Fibroblast of skin of right biceps (primary cell): ENCODE results near the gene TSPAN2.
A peak's percentile ranks its signal among the peaks of the same experiment; 100 is the strongest.

Experiments
- DNase-seq: peaks from one replicate; pipeline ENCODE4 v3.0.0-alpha.2; 2013

The TSPAN2 gene

GRCh38 chr1:115089420-115090185 is at the start of gene TSPAN2:
Gene TSPAN2 (minus strand): TSS chr1:115089503. CDS start chr1:115089432, 71 bp downstream.
- DNase-seq: no peak

DNA sequence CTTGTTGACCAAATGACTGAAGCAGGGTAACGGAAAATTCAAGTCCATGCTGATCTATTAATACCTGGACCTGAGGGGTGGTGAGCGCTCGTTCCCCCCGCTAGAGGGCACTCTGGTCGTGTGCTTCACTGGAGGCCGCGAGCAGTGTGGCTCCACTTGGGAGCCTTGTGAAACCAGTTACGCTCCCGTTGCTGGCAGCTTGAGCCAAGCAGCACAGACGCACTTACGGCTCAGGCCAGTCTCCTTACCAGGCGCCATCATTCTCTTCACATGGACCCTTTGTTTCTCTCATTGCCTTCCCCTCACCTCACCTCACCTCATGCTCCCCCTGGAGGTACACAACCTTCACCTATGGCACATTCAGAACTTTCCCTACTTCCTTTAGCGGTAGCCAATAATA is 49.7 kb upstream of the TSPAN2 start:
- DNase-seq: peak; percentile 93

GRCh38 chr1:115138271-115138670 is 49.0 kb upstream of the TSPAN2 start:
- no peak for DNase-seq

DNA sequence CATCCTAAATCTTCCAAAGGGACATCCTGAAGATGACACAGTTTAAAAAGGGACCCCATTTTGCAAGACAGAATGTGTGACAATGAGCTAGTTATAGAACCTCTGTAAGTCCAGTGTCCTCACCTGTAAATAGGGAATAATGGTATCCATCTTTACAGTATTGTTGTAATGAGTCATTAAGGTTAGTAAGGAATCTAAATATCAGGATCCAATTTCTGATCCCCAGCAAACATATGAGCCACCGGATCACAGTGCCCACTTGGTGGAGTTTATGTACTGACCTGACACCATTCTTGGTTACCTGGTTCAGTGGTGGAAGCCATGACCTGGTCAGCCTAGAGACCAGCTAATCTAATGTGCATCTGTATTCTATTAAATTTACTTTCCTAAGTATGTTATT is 47.9 kb upstream of the TSPAN2 start:
- DNase-seq: no peak

GRCh38 chr1:115136706-115137105 is 47.4 kb upstream of the TSPAN2 start:
- no peak for DNase-seq

DNA sequence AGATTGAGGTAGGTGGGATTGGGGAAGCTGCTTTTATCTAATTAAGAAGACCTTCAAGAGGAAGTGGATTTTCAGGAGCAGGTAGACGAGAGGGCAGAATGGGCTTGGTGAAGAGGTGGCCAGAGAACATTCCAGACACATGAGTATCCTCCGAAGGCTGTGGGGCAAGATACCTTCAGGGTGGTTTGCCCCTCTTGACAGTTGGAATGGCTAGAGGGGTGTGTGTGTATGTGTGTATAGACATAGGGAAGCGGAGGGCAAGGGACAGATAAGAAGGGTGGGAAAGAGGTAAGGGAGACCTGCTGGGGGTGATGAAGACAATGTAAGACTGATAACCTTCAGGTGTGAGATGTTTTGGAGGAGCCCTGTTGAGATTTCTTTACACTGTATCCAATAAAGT is 46.8 kb upstream of the TSPAN2 start:
- DNase-seq: no peak

DNA sequence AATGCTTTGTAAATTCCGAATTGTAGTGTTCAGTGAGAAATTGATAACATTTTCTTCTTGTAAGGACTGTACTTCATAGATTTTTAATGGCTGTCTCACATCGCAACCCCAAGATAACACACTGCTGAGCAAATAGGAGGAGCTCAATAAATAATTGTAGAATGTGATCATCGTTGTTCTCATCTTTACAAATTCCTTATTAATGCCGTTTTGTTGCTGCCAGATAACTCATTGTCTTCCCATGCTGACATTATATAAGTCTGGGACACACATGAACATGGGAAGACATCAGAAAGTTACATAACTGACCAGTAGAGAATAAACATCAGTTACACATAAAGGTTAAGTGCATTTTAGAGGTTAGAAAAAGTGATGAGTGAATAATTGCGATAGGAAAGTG is 46.4 kb upstream of the TSPAN2 start:
- peak; percentile 86 for DNase-seq

GRCh38 chr1:115134850-115135480 is 45.7 kb upstream of the TSPAN2 start:
- peak; percentile 96 for DNase-seq

GRCh38 chr1:115134231-115134630 is 44.9 kb upstream of the TSPAN2 start:
- no peak for DNase-seq

DNA sequence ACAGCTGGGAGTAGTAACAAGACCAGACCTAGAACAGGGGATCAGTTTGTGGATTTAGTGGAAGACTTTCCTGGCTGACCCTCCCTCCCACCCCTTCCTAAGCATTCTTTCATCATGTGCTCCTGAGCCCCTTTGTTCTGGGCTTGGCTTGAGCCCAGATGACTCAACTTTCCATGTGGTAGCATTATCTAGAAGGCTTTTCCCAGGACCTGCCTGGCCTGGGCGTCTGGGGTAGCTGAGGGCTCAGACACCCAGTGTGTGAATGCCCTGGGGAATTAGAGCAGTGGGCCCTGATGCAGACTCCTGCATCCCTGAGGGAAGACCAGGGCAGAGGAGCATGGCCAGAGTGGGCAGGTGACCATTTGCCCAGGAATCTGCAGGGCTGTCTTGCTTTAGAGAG is 44.1 kb upstream of the TSPAN2 start:
- DNase-seq: peak; percentile 77

DNA sequence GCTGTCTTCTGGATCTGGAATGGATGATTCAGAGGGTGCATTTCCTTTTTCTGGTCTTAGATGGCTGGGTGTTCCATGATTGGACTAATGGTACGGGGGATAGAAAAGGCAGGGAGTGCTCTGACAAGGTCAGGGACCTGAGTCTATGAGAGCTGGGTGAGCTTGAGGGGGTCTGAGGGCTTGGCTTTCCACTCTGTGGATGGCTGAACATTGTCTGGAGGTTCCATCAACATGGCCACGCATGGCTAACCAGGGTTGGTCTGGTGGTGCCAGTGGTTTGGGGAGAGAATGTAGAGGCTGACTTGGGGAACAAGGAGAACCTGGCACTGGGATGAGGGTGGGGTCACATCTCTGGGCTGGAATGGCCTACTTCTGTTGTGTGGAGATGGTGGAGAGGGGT is 41.5 kb upstream of the TSPAN2 start:
- no peak for DNase-seq

DNA sequence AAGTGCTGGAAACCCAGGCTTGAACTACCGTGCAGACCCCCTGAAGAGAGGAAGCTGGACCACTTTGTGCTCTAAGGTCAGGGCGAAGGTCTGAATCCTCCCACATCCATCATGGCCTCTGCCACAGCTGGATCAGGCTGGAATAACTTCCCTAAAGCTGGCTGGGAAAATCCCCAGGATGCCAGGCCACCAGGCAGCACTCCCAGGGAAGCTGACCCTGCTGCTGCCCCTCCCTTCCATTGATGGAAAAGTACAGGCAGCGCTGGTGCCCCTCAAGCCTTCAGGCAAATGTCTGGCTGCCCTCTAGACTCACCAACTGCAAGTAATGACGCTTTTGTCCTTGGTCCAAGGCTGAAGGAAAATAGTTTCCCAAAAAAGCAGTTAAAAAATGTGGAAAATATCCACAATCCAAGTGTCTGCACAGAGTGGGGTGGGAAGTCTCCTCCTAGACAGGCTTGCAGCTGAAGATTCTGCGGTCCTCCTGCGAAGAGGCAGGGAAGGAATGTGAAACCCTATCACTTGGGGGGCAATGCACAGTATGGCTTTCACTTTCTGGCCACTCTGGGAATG is 39.9 kb upstream of the TSPAN2 start:
- DNase-seq: no peak

DNA sequence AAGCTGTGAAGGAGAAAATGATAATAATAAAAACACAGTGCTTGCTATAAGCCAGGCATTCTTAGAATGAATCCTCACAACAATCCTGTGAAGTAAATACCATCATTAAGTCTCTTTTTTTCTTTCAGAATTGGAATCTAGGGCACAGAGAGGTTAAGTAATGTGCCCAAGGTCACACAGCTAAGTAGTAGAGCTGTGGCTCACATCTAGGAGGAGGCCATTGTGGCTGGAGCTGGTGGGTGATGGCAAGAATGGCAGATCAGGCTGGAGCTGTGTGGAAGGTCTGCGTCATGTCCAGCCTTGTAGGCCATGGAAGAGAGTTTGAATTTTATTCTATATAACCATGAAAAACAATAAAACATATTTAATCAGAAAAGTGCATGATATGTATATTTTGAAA is 38.2 kb upstream of the TSPAN2 start:
- no peak for DNase-seq

DNA sequence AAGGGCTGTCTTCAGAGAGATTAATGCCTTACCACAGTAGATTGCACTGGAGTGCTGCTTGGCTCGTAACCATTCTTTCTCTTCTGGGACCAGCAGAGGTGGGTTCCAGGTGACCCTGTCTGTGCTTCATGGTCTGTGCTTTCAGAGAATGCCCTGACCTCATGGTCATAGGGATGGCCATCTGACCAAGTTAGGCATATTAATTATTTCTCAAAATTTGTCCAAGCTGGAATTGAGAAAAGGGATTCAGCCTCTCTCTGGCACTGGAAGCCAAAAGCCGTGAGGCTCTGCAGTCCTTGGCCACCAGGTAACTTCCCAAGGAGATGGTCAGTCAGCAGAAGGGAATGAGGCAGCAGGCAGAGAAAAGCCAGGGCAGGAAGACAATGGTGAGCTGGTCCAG is 37.2 kb upstream of the TSPAN2 start:
- no peak for DNase-seq

DNA sequence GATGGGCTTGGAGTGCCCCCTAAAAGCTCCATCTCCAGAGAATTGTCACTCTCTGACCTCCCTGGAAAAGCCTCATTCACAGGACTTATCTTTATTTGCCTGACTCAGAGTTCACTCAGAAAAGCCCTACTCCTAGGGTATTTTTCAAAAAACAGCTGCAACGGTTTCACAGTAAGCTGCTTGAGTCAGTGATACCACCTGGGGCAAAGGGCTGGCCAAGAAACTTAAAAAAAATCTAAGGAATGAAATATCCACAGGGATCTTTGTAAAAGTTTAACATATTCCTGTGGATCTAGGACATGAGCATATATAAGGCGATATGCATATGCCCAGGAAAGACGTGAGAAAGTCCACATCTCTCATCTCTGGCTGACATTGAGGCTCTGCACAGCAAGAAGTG is 33.8 kb upstream of the TSPAN2 start:
- no peak for DNase-seq

- no peak for DNase-seq
Observed at GRCh38 chr1:115121793-115122192, 32.5 kb upstream of the TSPAN2 start.

DNA sequence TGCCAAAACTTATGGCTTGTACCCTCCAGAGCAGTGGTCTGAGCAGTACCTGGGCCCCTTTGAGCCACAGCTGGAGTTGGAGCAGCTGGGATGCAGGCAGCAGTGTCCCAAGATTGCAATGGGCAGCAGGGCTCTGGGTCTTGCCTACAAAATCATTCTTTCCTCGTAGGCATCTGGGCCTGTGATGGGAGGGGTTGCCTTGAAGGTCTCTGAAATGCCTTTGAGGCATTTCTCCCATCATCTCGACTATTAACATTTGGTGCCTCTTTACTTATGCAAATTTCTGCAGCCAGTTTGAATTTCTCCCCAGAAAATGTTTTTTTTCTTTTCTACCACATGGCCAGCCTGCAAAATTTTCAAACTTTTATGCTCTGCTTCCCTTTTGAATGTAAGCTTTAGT is 31.0 kb upstream of the TSPAN2 start:
- DNase-seq: no peak

- peak; percentile 78 for DNase-seq
Observed at GRCh38 chr1:115118611-115119010, 29.3 kb upstream of the TSPAN2 start.

GRCh38 chr1:115118086-115118485 is 28.8 kb upstream of the TSPAN2 start:
- no peak for DNase-seq

DNA sequence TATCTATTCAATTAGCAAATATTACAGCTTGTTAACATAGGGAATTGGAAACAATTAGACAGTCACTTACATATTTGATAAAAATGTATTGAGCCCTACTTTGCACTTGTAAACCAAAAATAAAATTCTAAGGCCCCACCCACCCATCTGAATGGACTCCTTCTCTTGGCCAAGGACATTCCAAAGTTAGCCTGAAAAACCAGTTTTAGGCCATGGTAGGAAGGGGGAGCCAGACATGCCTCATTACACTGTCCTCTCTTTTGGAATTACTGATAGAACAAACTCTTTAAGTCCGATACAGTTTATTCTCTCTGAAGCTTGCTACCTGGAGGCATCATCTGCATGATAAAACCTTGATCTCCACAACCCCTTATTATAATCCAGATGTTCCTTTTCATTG is 28.0 kb upstream of the TSPAN2 start:
- DNase-seq: no peak

GRCh38 chr1:115116512-115116911 is 27.2 kb upstream of the TSPAN2 start:
- DNase-seq: no peak

DNA sequence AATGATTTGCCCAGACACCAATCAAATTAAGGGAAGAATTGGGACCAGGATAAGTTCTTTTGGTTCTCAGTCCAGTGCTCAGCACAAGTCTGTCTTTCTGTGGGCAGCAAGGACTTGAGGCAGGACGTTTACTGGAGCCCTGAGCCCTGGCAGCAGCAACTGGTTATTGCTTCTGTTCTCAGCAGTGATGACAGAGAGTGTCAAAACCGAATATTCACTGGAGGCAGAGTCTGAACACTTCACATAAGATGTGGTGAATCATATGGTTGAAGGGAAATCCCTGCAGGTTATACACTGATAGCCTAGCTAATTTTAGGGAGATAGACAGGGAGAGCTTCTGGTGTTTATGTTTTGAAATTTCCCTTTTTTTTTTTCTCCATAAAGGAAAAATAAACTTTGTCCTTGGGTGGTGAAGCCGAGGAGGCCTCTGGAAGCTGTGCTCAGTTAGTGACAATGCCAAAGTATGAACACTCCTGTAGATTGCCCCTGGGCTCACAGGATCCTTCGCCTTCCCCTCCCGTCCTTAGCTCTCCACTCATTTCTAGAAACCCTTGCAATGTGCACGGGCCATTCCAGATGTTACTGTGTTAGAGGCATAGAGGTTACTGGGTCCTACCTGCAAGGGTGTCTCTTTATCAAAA is 26.3 kb upstream of the TSPAN2 start:
- no peak for DNase-seq

GRCh38 chr1:115114308-115114707 is 25.0 kb upstream of the TSPAN2 start:
- DNase-seq: peak; percentile 58

DNA sequence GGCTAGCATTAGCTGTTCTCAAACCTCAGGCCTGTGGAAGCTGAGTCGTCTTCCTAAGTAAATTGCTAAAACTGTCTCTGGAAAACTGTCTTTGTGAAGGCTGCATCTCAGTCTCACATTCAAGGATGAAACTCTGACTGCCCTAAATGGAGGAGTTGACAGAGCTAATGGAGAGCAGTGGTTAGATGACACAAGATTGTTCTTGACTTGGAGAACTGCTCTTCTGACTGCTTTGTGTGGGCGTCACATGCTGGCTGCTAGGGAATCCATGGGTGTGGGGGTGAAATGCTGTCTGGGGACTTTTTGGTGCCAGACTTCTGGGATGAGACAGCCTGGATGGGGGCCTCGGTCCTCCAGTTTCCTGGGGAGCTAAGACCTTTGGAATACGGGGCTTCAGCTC is 24.5 kb upstream of the TSPAN2 start:
- peak; percentile 60 for DNase-seq
